GM23248 (cell line): ENCODE data around the gene FAM149A. TPM values are rescaled to one million over a fixed set of nuclear protein-coding genes. Genes with fewer than 3 reads are reported as not detected.

Experiments
- DNase-seq: peaks from one replicate; pipeline ENCODE4 v3.0.0-alpha.2; 2015
- H2AFZ ChIP-seq: fragments of 200-600 bp; sonication (generic); 2 replicates; pipeline ENCODE4 v1.6.1; 2016; ENCODE audit warnings: antibody characterized with exemption
- H3F3A ChIP-seq: fragments of 200-600 bp; sonication (generic); 2 replicates; pipeline ENCODE4 v1.6.1; 2016; ENCODE audit warnings: mild to moderate bottlenecking, antibody characterized with exemption, mixed run types; ENCODE audit not compliant: insufficient read depth
- H3K27ac ChIP-seq: fragments of 200-600 bp; sonication (generic); 2 replicates; pipeline ENCODE4 v1.5.1; 2016; ENCODE audit warnings: mild to moderate bottlenecking
- H3K27me3 ChIP-seq: fragments of 200-600 bp; sonication (generic); replicated peaks from 2 replicates; pipeline ENCODE4 v1.6.1; 2016; ENCODE audit warnings: mild to moderate bottlenecking; ENCODE audit not compliant: insufficient read depth
- H3K36me3 ChIP-seq: fragments of 200-600 bp; sonication (generic); 2 replicates; pipeline ENCODE4 v1.6.1; 2016; ENCODE audit warnings: low read depth, mild to moderate bottlenecking
- H3K4me1 ChIP-seq: fragments of 200-600 bp; sonication (generic); 2 replicates; pipeline ENCODE4 v1.6.1; 2016; ENCODE audit warnings: mild to moderate bottlenecking; ENCODE audit not compliant: insufficient read depth
- H3K4me2 ChIP-seq: fragments of 200-600 bp; sonication (generic); one replicate; pipeline ENCODE4 v1.6.1; 2016; ENCODE audit warnings: mild to moderate bottlenecking; ENCODE audit not compliant: unreplicated experiment
- H3K4me3 ChIP-seq: fragments of 200-600 bp; sonication (generic); 2 replicates; pipeline ENCODE4 v1.5.1; 2016; ENCODE audit warnings: mild to moderate bottlenecking
- H3K79me2 ChIP-seq: fragments of 200-600 bp; sonication (generic); 2 replicates; pipeline ENCODE4 v1.6.1; 2016; ENCODE audit warnings: mild to moderate bottlenecking; ENCODE audit not compliant: insufficient read depth
- H3K9ac ChIP-seq: fragments of 200-600 bp; sonication (generic); 2 replicates; pipeline ENCODE4 v1.6.1; 2016; ENCODE audit warnings: mild to moderate bottlenecking
- H3K9me2 ChIP-seq: fragments of 200-600 bp; sonication (generic); 2 replicates; pipeline ENCODE4 v1.6.1; 2016; ENCODE audit warnings: mixed run types, mild to moderate bottlenecking, moderate library complexity; ENCODE audit not compliant: insufficient read depth
- H3K9me3 ChIP-seq: fragments of 200-600 bp; sonication (generic); one replicate; pipeline ENCODE4 v1.6.1; 2017; ENCODE audit warnings: low read depth
- H4K20me1 ChIP-seq: fragments of 200-600 bp; sonication (generic); 2 replicates; pipeline ENCODE4 v1.6.0; 2016; ENCODE audit not compliant: insufficient read depth
- EZH2 ChIP-seq: fragments of 200-600 bp; sonication (generic); IDR thresholded peaks from 2 replicates; pipeline ENCODE4 v1.6.1; 2018; ENCODE audit warnings: antibody characterized with exemption, mild to moderate bottlenecking; ENCODE audit not compliant: insufficient read depth, poor library complexity, severe bottlenecking
- EZH2phosphoT487 ChIP-seq: fragments of 200-600 bp; sonication (generic); IDR thresholded peaks from 2 replicates; pipeline ENCODE4 v1.6.1; 2018; ENCODE audit warnings: antibody characterized with exemption, moderate library complexity, mild to moderate bottlenecking, low read depth; ENCODE audit not compliant: insufficient read depth
- WGBS, 2 experiments: methylation state at CpG; one replicate each; pipeline ENCODE4 v1.1.6; 2015 to 2017; ENCODE audit warnings: low lambda C conversion rate in 2 of 2, low coverage in 1 of 2; ENCODE audit errors: missing lambda C conversion rate in 2 of 2; 5-methylcytosine and 5-hydroxymethylcytosine counted together
- in situ Hi-C: fragments of 300-500 bp; cut with MboI; formaldehyde crosslinking; loops from 2 replicates; pipeline ENCODE4 v1.15.0; 2020
- polyA plus RNA-seq: library from polyadenylated mRNA; unstranded; fragments of >200 nt; fragmentation: Nextera tagmentation; extraction: Ambion mirVana; gene quantifications from 2 replicates; pipeline ENCODE4 v1.2.1, GENCODE V29; 2016
- total RNA-seq: library from RNA; depleted of rRNA; stranded (reverse); fragments of >200 nt; shearing (Covaris generic); gene quantifications from 2 replicates; pipeline ENCODE4 v1.2.3, GENCODE V29; 2014

The FAM149A gene
- total and polyA plus RNA-seq, 2 experiments from 2014 or later, result 1.2 to 3.4 TPM

GRCh38 chr4:186169945-186170802 lies 65.7 kb downstream of the FAM149A start:
- in situ Hi-C loops, result no loop called here
- no peak overlapping the region for H2AFZ ChIP-seq
- H3K27me3 ChIP-seq, result no peaks in the 10 kb centered on the region
- H3F3A ChIP-seq, result no peaks in the 10 kb centered on the region
- H3K9me3 ChIP-seq, result no peaks in the 10 kb centered on the region
- no peaks in the 10 kb centered on the region for H3K79me2 ChIP-seq
- H3K4me3 ChIP-seq, result no peak overlapping the region
- H3K4me1 ChIP-seq, result no peaks in the 10 kb centered on the region
- WGBS, 2 experiments, result 65 to 71% methylated on average over 16 of the region's 16 CpGs
- H4K20me1 ChIP-seq, result no peaks in the 10 kb centered on the region
- H3K9me2 ChIP-seq, result no peaks in the 10 kb centered on the region
- H3K27ac ChIP-seq, result no peak overlapping the region
- DNase-seq, result no peak
- TF ChIP-seq EZH2, result no peak
- no peak overlapping the region for H3K9ac ChIP-seq
- no peak overlapping the region for H3K4me2 ChIP-seq
- H3K36me3 ChIP-seq, result no peaks in the 10 kb centered on the region

DNA sequence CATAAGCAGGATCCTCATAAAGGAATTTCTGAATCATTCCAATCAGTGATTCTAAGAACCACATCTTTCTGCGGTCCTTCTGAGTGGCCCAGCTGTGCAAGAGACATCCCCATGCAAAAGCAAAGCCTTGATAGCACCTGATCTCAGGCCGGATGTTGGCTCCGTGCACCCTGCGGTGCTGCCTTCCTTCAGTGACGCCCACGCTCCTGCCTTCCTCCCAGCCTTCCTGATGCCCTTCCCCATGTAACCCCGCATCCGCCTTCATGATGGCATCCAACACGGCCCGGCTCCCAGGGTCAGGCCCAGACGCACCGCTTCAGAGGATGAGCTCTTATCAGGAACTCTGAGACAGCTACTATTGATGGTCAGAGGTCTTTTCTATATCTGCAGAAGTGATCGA lies 66.5 kb downstream of the FAM149A start:
- Histone ChIP-seq H3K9me3 (no peaks in the 10 kb centered on the region), H3F3A (no peaks in the 10 kb centered on the region), H2AFZ (no peak overlapping the region), H3K27ac (no peak overlapping the region), H3K4me1 (no peaks in the 10 kb centered on the region), H3K4me2 (no peak overlapping the region), H3K9ac (no peak overlapping the region), H3K9me2 (no peaks in the 10 kb centered on the region), H3K36me3 (no peaks in the 10 kb centered on the region), H3K79me2 (no peaks in the 10 kb centered on the region), H3K4me3 (no peak overlapping the region), H3K27me3 (no peaks in the 10 kb centered on the region), H4K20me1 (no peaks in the 10 kb centered on the region)
- in situ Hi-C loops, result no loop called here
- no peak for TF ChIP-seq EZH2
- no peak for TF ChIP-seq EZH2phosphoT487
- WGBS, 2 experiments, result 76 to 77% methylated on average over 13 of the region's 13 CpGs
- DNase-seq, result no peak

- whole genome bisulfite sequencing, 2 experiments, result no CpG with 5 or more reads among the region's 8 CpGs
- H3K4me2 ChIP-seq, result no peak overlapping the region
- TF ChIP-seq EZH2phosphoT487 (no peak), EZH2 (no peak)
Observed at GRCh38 chr4:186172546-186172945, 68.0 kb downstream of the FAM149A start.

DNA sequence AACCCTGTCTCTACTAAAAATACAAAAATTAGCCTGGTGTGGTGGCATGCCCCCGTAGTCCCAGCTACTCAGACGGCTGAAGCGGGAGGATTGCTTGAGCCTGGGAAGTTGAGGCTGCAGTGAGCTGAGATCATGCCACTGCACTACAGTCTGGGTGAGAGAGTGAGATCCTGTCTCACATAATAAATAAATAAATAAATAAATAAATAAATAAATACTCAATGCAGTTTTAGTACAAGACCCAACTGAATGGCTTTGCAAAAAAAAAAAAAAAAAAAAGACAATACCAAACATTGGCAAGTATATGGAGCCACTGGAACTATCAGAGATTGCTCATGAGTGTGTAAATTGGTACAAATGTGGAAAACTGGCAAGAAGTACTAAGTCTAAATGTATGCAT lies 83.6 kb downstream of the FAM149A start:
- no peaks in the 10 kb centered on the region for H4K20me1 ChIP-seq
- H3K9me2 ChIP-seq, result no peaks in the 10 kb centered on the region
- WGBS, 2 experiments, result 60 to 65% methylated on average over 3 of the region's 3 CpGs
- H3K4me3 ChIP-seq, result no peak overlapping the region
- TF ChIP-seq EZH2phosphoT487, result no peak
- TF ChIP-seq EZH2, result no peak
- DNase-seq, result no peak
- peaks cover 5% of the 10 kb centered on the region for H3K4me1 ChIP-seq
- no peak overlapping the region for H3K9ac ChIP-seq
- H3K36me3 ChIP-seq, result no peaks in the 10 kb centered on the region
- no peak overlapping the region for H3K4me2 ChIP-seq
- H3K79me2 ChIP-seq, result peaks cover 5% of the 10 kb centered on the region; the same call in 1 of the 2 replicates
- H3K27me3 ChIP-seq, result no peaks in the 10 kb centered on the region
- H3K9me3 ChIP-seq, result no peaks in the 10 kb centered on the region
- H3K27ac ChIP-seq, result no peak overlapping the region
- no peak overlapping the region for H2AFZ ChIP-seq
- in situ Hi-C loops, result no loop called here
- peaks cover 6% of the 10 kb centered on the region; the same call in 1 of the 2 replicates for H3F3A ChIP-seq

More at GRCh38 chr4:186172546-186172945, 68.0 kb downstream of the FAM149A start:
- Histone ChIP-seq H3K27me3 (no peaks in the 10 kb centered on the region), H3K9ac (no peak overlapping the region), H3K9me3 (no peaks in the 10 kb centered on the region), H3K4me1 (no peaks in the 10 kb centered on the region), H3K9me2 (no peaks in the 10 kb centered on the region), H2AFZ (no peak overlapping the region), H3F3A (no peaks in the 10 kb centered on the region), H3K79me2 (no peaks in the 10 kb centered on the region), H4K20me1 (no peaks in the 10 kb centered on the region), H3K36me3 (no peaks in the 10 kb centered on the region), H3K27ac (no peak overlapping the region), H3K4me3 (no peak overlapping the region)
- in situ Hi-C loops, result no loop called here
- DNase-seq, result no peak
